ENCODE data around the gene TP53RK.

DNA sequence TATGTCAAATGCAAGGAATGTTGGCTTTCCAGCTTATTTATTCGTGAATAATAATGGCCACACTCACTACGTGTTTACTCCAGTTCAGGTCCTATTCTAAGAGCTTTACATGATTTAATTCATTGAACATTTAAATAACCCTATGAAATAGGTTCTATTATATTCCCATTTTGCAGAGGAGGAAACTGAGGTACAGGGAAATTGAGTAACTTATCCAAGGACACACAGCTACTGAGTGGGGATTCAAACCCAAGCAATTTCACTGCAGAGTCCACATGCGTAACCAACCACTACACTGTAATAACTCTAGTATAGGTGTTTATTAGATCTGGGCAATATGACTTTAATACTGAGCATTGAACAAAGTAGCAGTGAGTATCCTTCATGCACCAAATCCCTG is 25.7 kb downstream of the TP53RK start:
- TF ChIP-seq, protein P1, sequence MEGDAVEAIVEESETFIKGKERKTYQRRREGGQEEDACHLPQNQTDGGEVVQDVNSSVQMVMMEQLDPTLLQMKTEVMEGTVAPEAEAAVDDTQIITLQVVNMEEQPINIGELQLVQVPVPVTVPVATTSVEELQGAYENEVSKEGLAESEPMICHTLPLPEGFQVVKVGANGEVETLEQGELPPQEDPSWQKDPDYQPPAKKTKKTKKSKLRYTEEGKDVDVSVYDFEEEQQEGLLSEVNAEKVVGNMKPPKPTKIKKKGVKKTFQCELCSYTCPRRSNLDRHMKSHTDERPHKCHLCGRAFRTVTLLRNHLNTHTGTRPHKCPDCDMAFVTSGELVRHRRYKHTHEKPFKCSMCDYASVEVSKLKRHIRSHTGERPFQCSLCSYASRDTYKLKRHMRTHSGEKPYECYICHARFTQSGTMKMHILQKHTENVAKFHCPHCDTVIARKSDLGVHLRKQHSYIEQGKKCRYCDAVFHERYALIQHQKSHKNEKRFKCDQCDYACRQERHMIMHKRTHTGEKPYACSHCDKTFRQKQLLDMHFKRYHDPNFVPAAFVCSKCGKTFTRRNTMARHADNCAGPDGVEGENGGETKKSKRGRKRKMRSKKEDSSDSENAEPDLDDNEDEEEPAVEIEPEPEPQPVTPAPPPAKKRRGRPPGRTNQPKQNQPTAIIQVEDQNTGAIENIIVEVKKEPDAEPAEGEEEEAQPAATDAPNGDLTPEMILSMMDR (conservative IDR thresholded peaks at IDR 0.05; ENCODE audit: low read depth, low read length) = no peak
- no peak for TF ChIP-seq POLR2A (IDR thresholded peaks at IDR 0.05; ENCODE audit: low read depth, low read length)
- TF ChIP-seq BHLHE40 (IDR thresholded peaks at IDR 0.05; ENCODE audit: low read depth, low read length) = no peak

All from IMR-90 (cell line).